SU-DHL-6 (cell line): Measurements from ENCODE around the gene UNC5C.

ENCODE experiments used
- H2AFZ ChIP-seq: fragments of 200-600 bp; sonication (generic); 2 replicates; pipeline ENCODE4 v1.6.1; 2014; ENCODE audit warnings: low read depth, mild to moderate bottlenecking, moderate library complexity, mixed read lengths, antibody characterized with exemption, low read length; ENCODE audit not compliant: severe bottlenecking
- H3F3A ChIP-seq: fragments of 200-600 bp; shearing (Covaris generic); 2 replicates; pipeline ENCODE4 v1.6.0; 2016; ENCODE audit warnings: antibody characterized with exemption, mild to moderate bottlenecking; ENCODE audit not compliant: insufficient read depth
- H3K27ac ChIP-seq: fragments of 200-600 bp; sonication (generic); 2 replicates; pipeline ENCODE4 v1.5.1; 2016; ENCODE audit warnings: low read depth, mild to moderate bottlenecking, low read length, moderate library complexity, mixed read lengths
- H3K27me3 ChIP-seq: fragments of 200-600 bp; sonication (generic), shearing (Covaris generic); 2 replicates; pipeline ENCODE4 v1.6.0; 2014; ENCODE audit warnings: mild to moderate bottlenecking, low read length
- H3K36me3 ChIP-seq: fragments of 200-600 bp; sonication (generic); 2 replicates; pipeline ENCODE4 v1.6.1; 2014; ENCODE audit warnings: mild to moderate bottlenecking, low read length, mixed read lengths
- H3K4me2 ChIP-seq: fragments of 300-600, 200-600 bp; shearing (Covaris generic), sonication (generic); 2 replicates; pipeline ENCODE4 v1.6.0; 2014; ENCODE audit warnings: low read length, low read depth, mild to moderate bottlenecking; ENCODE audit not compliant: poor library complexity, severe bottlenecking
- H3K4me3 ChIP-seq: fragments of 200-600 bp; sonication (generic); 2 replicates; pipeline ENCODE4 v1.5.1; 2014; ENCODE audit warnings: antibody characterized with exemption, low read length, mild to moderate bottlenecking, mixed read lengths; ENCODE audit not compliant: insufficient read depth, poor library complexity, severe bottlenecking
- H3K79me2 ChIP-seq: fragments of 200-600 bp; sonication (generic); 2 replicates; pipeline ENCODE4 v1.6.1; 2014; ENCODE audit warnings: mild to moderate bottlenecking, low read length, moderate library complexity; ENCODE audit not compliant: insufficient read depth
- H3K9ac ChIP-seq: fragments of 200-600 bp; sonication (generic); 2 replicates; pipeline ENCODE4 v1.7.0; 2014; ENCODE audit warnings: mild to moderate bottlenecking, low read length
- H3K9me2 ChIP-seq: fragments of 200-600 bp; sonication (generic); replicated peaks from 2 replicates; pipeline ENCODE4 v1.6.1; 2014; ENCODE audit warnings: low read length; ENCODE audit not compliant: insufficient read depth
- H3K9me3 ChIP-seq: fragments of 200-600 bp; sonication (generic); 2 replicates; pipeline ENCODE4 v1.6.1; 2014; ENCODE audit warnings: low read length, mixed read lengths; ENCODE audit not compliant: insufficient read depth
- H4K20me1 ChIP-seq: fragments of 200-600 bp; sonication (generic); 2 replicates; pipeline ENCODE4 v1.6.1; 2014; ENCODE audit warnings: low read depth, mild to moderate bottlenecking, antibody characterized with exemption, low read length, moderate library complexity, mixed read lengths
- CTCF ChIP-seq: fragments of 200-600 bp; sonication (generic); IDR thresholded peaks from one replicate; pipeline ENCODE4 v1.5.1; 2017; ENCODE audit warnings: antibody characterized with exemption, mild to moderate bottlenecking, low read length, moderate library complexity; ENCODE audit not compliant: insufficient read depth, poor library complexity, severe bottlenecking
- EZH2phosphoT487 ChIP-seq: fragments of 200-600 bp; sonication (generic), shearing (Covaris generic); conservative IDR thresholded peaks from 2 replicates; pipeline ENCODE4 v1.6.1; 2018; ENCODE audit warnings: mild to moderate bottlenecking, antibody characterized with exemption, low read length, moderate library complexity, mixed read lengths

UNC5C gene

DNA sequence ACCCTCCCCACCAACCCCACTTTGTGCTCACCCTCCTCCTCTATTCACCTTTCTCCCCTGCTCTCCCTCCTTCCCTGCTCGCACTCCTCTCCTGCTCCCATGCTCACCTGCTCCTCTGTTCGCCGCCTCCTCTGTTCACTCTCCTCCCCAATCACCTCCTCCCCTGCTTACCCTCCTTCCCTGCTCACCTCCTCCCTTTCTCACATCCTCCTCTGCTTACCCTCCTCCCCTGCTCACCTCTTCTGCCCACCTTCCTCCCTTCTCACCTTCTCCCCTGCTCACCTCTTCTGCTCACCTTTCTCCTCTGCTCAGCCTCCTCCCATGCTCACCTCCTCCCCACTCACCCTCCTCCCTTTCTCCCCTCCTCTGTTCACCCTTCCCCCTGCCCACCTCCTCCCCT lies 357.2 kb downstream of the UNC5C start:
- no peaks in the 10 kb centered on the region for H4K20me1 ChIP-seq
- H2AFZ ChIP-seq, result no peak overlapping the region
- no peaks in the 10 kb centered on the region for H3K27me3 ChIP-seq
- no peak overlapping the region for H3K9ac ChIP-seq
- no peak overlapping the region for H3K4me3 ChIP-seq
- H3K36me3 ChIP-seq, result no peaks in the 10 kb centered on the region
- no peaks in the 10 kb centered on the region for H3K9me2 ChIP-seq
- H3K27ac ChIP-seq, result no peak overlapping the region
- no peak overlapping the region for H3K4me2 ChIP-seq
- no peaks in the 10 kb centered on the region for H3K79me2 ChIP-seq
- TF ChIP-seq EZH2phosphoT487, result no peak
- no peaks in the 10 kb centered on the region for H3F3A ChIP-seq
- no peaks in the 10 kb centered on the region for H3K9me3 ChIP-seq

GRCh38 chr4:95190751-95191436 lies 357.9 kb downstream of the UNC5C start:
- Histone ChIP-seq H3K36me3 (no peaks in the 10 kb centered on the region), H3K79me2 (no peaks in the 10 kb centered on the region), H3K9me3 (no peaks in the 10 kb centered on the region), H4K20me1 (no peaks in the 10 kb centered on the region), H3K9ac (no peak overlapping the region), H3K9me2 (no peaks in the 10 kb centered on the region), H3K4me2 (no peak overlapping the region), H2AFZ (no peak overlapping the region), H3F3A (no peaks in the 10 kb centered on the region), H3K27ac (no peak overlapping the region), H3K4me3 (no peak overlapping the region), H3K27me3 (no peaks in the 10 kb centered on the region)
- no peak for TF ChIP-seq CTCF
- TF ChIP-seq EZH2phosphoT487, result no peak

- H3K9me2 ChIP-seq, result no peaks in the 10 kb centered on the region
- no peaks in the 10 kb centered on the region for H3K27me3 ChIP-seq
- no peaks in the 10 kb centered on the region for H3K79me2 ChIP-seq
- H3K36me3 ChIP-seq, result no peaks in the 10 kb centered on the region
- H3K27ac ChIP-seq, result no peak overlapping the region
- H2AFZ ChIP-seq, result no peak overlapping the region
- H3K9ac ChIP-seq, result no peak overlapping the region
- TF ChIP-seq CTCF, result no peak
- TF ChIP-seq EZH2phosphoT487, result no peak
- no peak overlapping the region for H3K4me2 ChIP-seq
- H3F3A ChIP-seq, result no peaks in the 10 kb centered on the region
- no peaks in the 10 kb centered on the region for H3K9me3 ChIP-seq
- no peaks in the 10 kb centered on the region for H4K20me1 ChIP-seq
- H3K4me3 ChIP-seq, result no peak overlapping the region
Measured at GRCh38 chr4:95188701-95189370, 359.9 kb downstream of the UNC5C start.

DNA sequence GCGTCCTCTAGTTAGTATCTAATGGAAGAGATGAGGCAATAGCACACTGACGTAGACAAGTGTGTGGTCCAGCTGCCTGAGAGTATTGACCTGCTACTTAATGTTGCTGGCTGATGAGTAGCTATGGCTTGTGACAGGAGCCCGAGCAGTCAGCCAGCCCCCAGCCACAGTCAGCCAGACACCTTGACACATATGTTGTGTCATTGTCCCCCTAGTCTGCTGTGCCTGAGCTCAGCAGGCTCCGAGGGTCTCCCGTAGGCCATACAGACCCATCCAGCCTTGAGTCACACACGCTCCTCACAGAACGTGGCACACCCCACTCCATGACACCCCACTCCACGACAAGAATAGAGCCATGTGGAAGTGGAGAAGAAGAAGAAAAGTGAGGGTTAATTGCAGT lies 362.1 kb downstream of the UNC5C start:
- H3K36me3 ChIP-seq, result no peaks in the 10 kb centered on the region
- no peak for TF ChIP-seq CTCF
- TF ChIP-seq EZH2phosphoT487, result no peak
- no peaks in the 10 kb centered on the region for H3F3A ChIP-seq
- H3K27ac ChIP-seq, result no peak overlapping the region
- no peaks in the 10 kb centered on the region for H4K20me1 ChIP-seq
- no peaks in the 10 kb centered on the region for H3K79me2 ChIP-seq
- no peak overlapping the region for H2AFZ ChIP-seq
- no peaks in the 10 kb centered on the region for H3K9me3 ChIP-seq
- H3K4me3 ChIP-seq, result no peak overlapping the region
- no peaks in the 10 kb centered on the region for H3K9me2 ChIP-seq
- H3K9ac ChIP-seq, result no peak overlapping the region
- H3K4me2 ChIP-seq, result no peak overlapping the region
- H3K27me3 ChIP-seq, result no peaks in the 10 kb centered on the region
